Endodermal cell (in vitro differentiated cells): Measurements from ENCODE around the gene SLC24A2. TPM values are rescaled to one million over a fixed set of nuclear protein-coding genes. Genes with fewer than 3 reads are reported as not detected.

Experiments
- DNase-seq: peaks from one replicate; pipeline ENCODE4 v3.0.0-alpha.2; 2017
- H3K27ac ChIP-seq: 2 replicates; pipeline ENCODE4 v1.5.1; 2013; ENCODE audit warnings: mild to moderate bottlenecking, low read depth, low read length, moderate library complexity
- H3K27me3 ChIP-seq: 2 replicates; pipeline ENCODE4 v1.6.1; 2013; ENCODE audit warnings: mild to moderate bottlenecking, low read length, moderate library complexity; ENCODE audit not compliant: insufficient read depth, control insufficient read depth, poor library complexity, severe bottlenecking
- H3K36me3 ChIP-seq: 2 replicates; pipeline ENCODE4 v1.7.0; 2013; ENCODE audit warnings: mild to moderate bottlenecking, low read length, moderate library complexity; ENCODE audit not compliant: control insufficient read depth, insufficient read depth
- H3K4me1 ChIP-seq: one replicate; pipeline ENCODE4 v1.7.0; 2013; ENCODE audit warnings: low read length; ENCODE audit not compliant: control insufficient read depth, insufficient read depth
- H3K4me3 ChIP-seq: 2 replicates; pipeline ENCODE4 v1.5.1; 2013; ENCODE audit warnings: mild to moderate bottlenecking, low read length, moderate library complexity
- H3K9ac ChIP-seq: 2 replicates; pipeline ENCODE4 v1.6.1; 2013; ENCODE audit warnings: mild to moderate bottlenecking, low read length, moderate library complexity; ENCODE audit not compliant: poor library complexity, severe bottlenecking; ENCODE audit errors: extremely low read depth
- H3K9me3 ChIP-seq: 2 replicates; pipeline ENCODE4 v1.6.1; 2013; ENCODE audit warnings: mild to moderate bottlenecking, low read length, moderate library complexity; ENCODE audit not compliant: control insufficient read depth
- H3K27ac Mint-ChIP-seq: 2 replicates; pipeline ENCODE4 v1.8.0; 2020; ENCODE audit warnings: mixed read lengths
- H3K27me3 Mint-ChIP-seq: 2 replicates; pipeline ENCODE4 v1.8.0; 2021; ENCODE audit warnings: mild to moderate bottlenecking, mixed read lengths; ENCODE audit not compliant: insufficient read depth
- H3K36me3 Mint-ChIP-seq: 2 replicates; pipeline ENCODE4 v1.8.0; 2020; ENCODE audit warnings: low read depth, mixed read lengths
- H3K4me1 Mint-ChIP-seq: 2 replicates; pipeline ENCODE4 v1.8.0; 2020; ENCODE audit warnings: mixed read lengths
- H3K4me3 Mint-ChIP-seq: 2 replicates; pipeline ENCODE4 v1.8.0; 2020; ENCODE audit warnings: mild to moderate bottlenecking, moderate library complexity, mixed read lengths
- H3K9me3 Mint-ChIP-seq: 2 replicates; pipeline ENCODE4 v1.8.0; 2020; ENCODE audit warnings: mild to moderate bottlenecking, mixed read lengths
- CTCF ChIP-seq: fragments of 200-600 bp; sonication (generic); conservative IDR thresholded peaks from 2 replicates; pipeline ENCODE4 v1.5.0; 2021; ENCODE audit warnings: antibody characterized with exemption, mild to moderate bottlenecking
- WGBS, 2 experiments: methylation state at CpG; one replicate each; pipeline versions ENCODE4 v1.1.5 to v1.1.7; 2013; ENCODE audit warnings: missing lambda C conversion rate in 2 of 2, mixed read lengths in 1 of 2; ENCODE audit not compliant: insufficient coverage in 1 of 2, insufficient read length in 1 of 2; 5-methylcytosine and 5-hydroxymethylcytosine counted together
- total RNA-seq, 2 donors: library from RNA; stranded (reverse); fragmentation: NEBNext Ultra II Directional in 1 of 2; extraction: Animal tissue kit (Norgen Biotek cat#: 25700) in 1 of 2; gene quantifications; 2 replicates in 1 of 2; 3 replicates in 1 of 2; pipeline ENCODE4 v1.2.1, GENCODE V29; 2021

SLC24A2 gene
- total RNA-seq, 2 donors from 2014 or later, result 0.48 to 0.82 TPM

GRCh38 chr9:19809422-19810269 is 20.8 kb upstream of the SLC24A2 start:
- WGBS, 2 experiments, result 91 to 94% methylated on average over 10 to 16 of the region's 16 CpGs
- Histone ChIP-seq H3K27ac (no peak overlapping the region), H3K4me1 (peaks cover 6% of the 10 kb centered on the region), H3K9me3 (peaks cover 5% of the 10 kb centered on the region), H3K9ac (no peak overlapping the region), H3K27me3 (no peaks in the 10 kb centered on the region), H3K36me3 (no peaks in the 10 kb centered on the region), H3K4me3 (no peak overlapping the region)
- Mint-ChIP-seq H3K27ac (no peak overlapping the region), H3K4me1 (peaks cover 26% of the 10 kb centered on the region), H3K27me3 (no peaks in the 10 kb centered on the region), H3K4me3 (no peak overlapping the region), H3K36me3 (no peaks in the 10 kb centered on the region), H3K9me3 (peaks cover 29% of the 10 kb centered on the region)
- DNase-seq, result no peak
- no peak for TF ChIP-seq CTCF

- H3K9me3 ChIP-seq, result peaks cover 5% of the 10 kb centered on the region
- Mint-ChIP-seq H3K4me1 (peaks cover 26% of the 10 kb centered on the region), H3K4me3 (no peak overlapping the region), H3K9me3 (peaks cover 15% of the 10 kb centered on the region), H3K27ac (peak overlapping the region; percentile 56), H3K36me3 (no peaks in the 10 kb centered on the region), H3K27me3 (no peaks in the 10 kb centered on the region)
- H3K9ac ChIP-seq, result no peak overlapping the region
- peaks cover 6% of the 10 kb centered on the region for H3K4me1 ChIP-seq
- WGBS, 2 experiments, result 32 to 50% methylated on average over 2 to 4 of the region's 4 CpGs
- no peak for DNase-seq
- no peak overlapping the region for H3K4me3 ChIP-seq
- peak overlapping the region; percentile 59 for H3K27ac ChIP-seq
- TF ChIP-seq CTCF, result no peak
- H3K36me3 ChIP-seq, result no peaks in the 10 kb centered on the region
- no peaks in the 10 kb centered on the region for H3K27me3 ChIP-seq
These were observed 18.5 kb upstream of the SLC24A2 start for GRCh38 chr9:19807182-19807892.

- H3K27me3 ChIP-seq, result no peaks in the 10 kb centered on the region
- H3K9ac ChIP-seq, result no peak overlapping the region
- Mint-ChIP-seq H3K4me3 (no peak overlapping the region), H3K4me1 (peaks cover 35% of the 10 kb centered on the region), H3K36me3 (no peaks in the 10 kb centered on the region), H3K27ac (no peak overlapping the region), H3K27me3 (no peaks in the 10 kb centered on the region), H3K9me3 (no peaks in the 10 kb centered on the region)
- no peaks in the 10 kb centered on the region for H3K36me3 ChIP-seq
- no peak for TF ChIP-seq CTCF
- DNase-seq, result no peak
- WGBS, 2 experiments, result 83% methylated on average over 1 of the region's 1 CpG; no CpG with 5 or more reads in 1 of the 2 experiments
- H3K4me3 ChIP-seq, result no peak overlapping the region
- H3K4me1 ChIP-seq, result peaks cover 6% of the 10 kb centered on the region
- H3K9me3 ChIP-seq, result no peaks in the 10 kb centered on the region
- H3K27ac ChIP-seq, result no peak overlapping the region
These were observed 15.6 kb upstream of the SLC24A2 start for GRCh38 chr9:19804431-19804830.
